Erythroblast (primary cell): ENCODE data around the gene SIL1.

Experiments
- GATA1 ChIP-seq: IDR thresholded peaks from 2 replicates; pipeline ENCODE4 v1.6.1; 2011; ENCODE audit warnings: low read depth, mild to moderate bottlenecking, control low read depth, low read length, moderate library complexity
- POLR2A ChIP-seq: IDR thresholded peaks from 2 replicates; pipeline ENCODE4 v1.6.1; 2011; ENCODE audit warnings: mild to moderate bottlenecking, low read length

- TF ChIP-seq POLR2A (no peak), GATA1 (no peak)
Measured at GRCh38 chr5:139183502-139183901, 14.7 kb downstream of the SIL1 start.
